Measurements from ENCODE around the gene SPEF2.

SPEF2 gene

GRCh38 chr5:35849860-35850259, 232.2 kb downstream of the SPEF2 start:
- Histone ChIP-seq H3K27ac (ENCODE audit: low read depth, low read length, poor library complexity, severe bottlenecking) (peak overlapping the region; percentile 90), H3F3A (ENCODE audit: insufficient read depth, low read length) (0 out of 2 replicates have a peak, but pooled peaks cover 3% of the 10 kb centered on the region), H3K4me1 (ENCODE audit: insufficient read depth, low read length, severe bottlenecking) (peaks cover 53% of the 10 kb centered on the region), H3K9ac (ENCODE audit: low read length) (no peak overlapping the region; the same call in 1 of the 2 replicates), H3K9me3 (ENCODE audit: low read length) (peaks cover 19% of the 10 kb centered on the region), H3K9me2 (ENCODE audit: low read depth, low read length) (no peaks in the 10 kb centered on the region), H3K36me3 (ENCODE audit: insufficient read depth, low read length) (no peaks in the 10 kb centered on the region), H3K4me2 (ENCODE audit: low read length) (peak overlapping the region; percentile 14; the same call in 1 of the 2 replicates), H3K4me3 (ENCODE audit: low read depth, low read length, poor library complexity, severe bottlenecking) (no peak overlapping the region), H4K20me1 (ENCODE audit: insufficient read depth, low read length) (no peaks in the 10 kb centered on the region), H3K27me3 (ENCODE audit: insufficient read depth, low read length) (no peaks in the 10 kb centered on the region), H2AFZ (ENCODE audit: low read length) (peak overlapping the region; percentile 50; the same call in 1 of the 2 replicates), H3K79me2 (ENCODE audit: insufficient read depth, low read length) (no peaks in the 10 kb centered on the region)
- TF ChIP-seq EZH2 (IDR thresholded peaks at IDR 0.05; ENCODE audit: borderline replicate concordance, low read length) (no peak), CTCF (IDR thresholded peaks at IDR 0.05; ENCODE audit: low read length) (no peak)

- H4K20me1 ChIP-seq (ENCODE audit: insufficient read depth, low read length), result no peaks in the 10 kb centered on the region
- H3K27me3 ChIP-seq (ENCODE audit: insufficient read depth, low read length), result no peaks in the 10 kb centered on the region
- peaks cover 65% of the 10 kb centered on the region for H3K4me1 ChIP-seq (ENCODE audit: insufficient read depth, low read length, severe bottlenecking)
- no peak overlapping the region for H3K9ac ChIP-seq (ENCODE audit: low read length)
- no peak overlapping the region for H3K4me3 ChIP-seq (ENCODE audit: low read depth, low read length, poor library complexity, severe bottlenecking)
- TF ChIP-seq EZH2 (IDR thresholded peaks at IDR 0.05; ENCODE audit: borderline replicate concordance, low read length), result no peak
- no peak for TF ChIP-seq CTCF (IDR thresholded peaks at IDR 0.05; ENCODE audit: low read length)
- peaks cover 7% of the 10 kb centered on the region for H3K79me2 ChIP-seq (ENCODE audit: insufficient read depth, low read length)
- peaks cover 14% of the 10 kb centered on the region for H3K9me3 ChIP-seq (ENCODE audit: low read length)
- H3K9me2 ChIP-seq (ENCODE audit: low read depth, low read length), result no peaks in the 10 kb centered on the region
- H3K4me2 ChIP-seq (ENCODE audit: low read length), result peak overlapping the region; percentile 57
- H3F3A ChIP-seq (ENCODE audit: insufficient read depth, low read length), result 0 out of 2 replicates have a peak, but pooled peaks cover 3% of the 10 kb centered on the region
- H3K36me3 ChIP-seq (ENCODE audit: insufficient read depth, low read length), result no peaks in the 10 kb centered on the region
- peak overlapping the region; percentile 90 for H3K27ac ChIP-seq (ENCODE audit: low read depth, low read length, poor library complexity, severe bottlenecking)
- H2AFZ ChIP-seq (ENCODE audit: low read length), result no peak overlapping the region
Measured at GRCh38 chr5:35850967-35851680, 233.5 kb downstream of the SPEF2 start.

GRCh38 chr5:35852084-35852734, 234.5 kb downstream of the SPEF2 start:
- H3F3A ChIP-seq (ENCODE audit: insufficient read depth, low read length), result 0 out of 2 replicates have a peak, but pooled peaks cover 3% of the 10 kb centered on the region
- H3K79me2 ChIP-seq (ENCODE audit: insufficient read depth, low read length), result peaks cover 18% of the 10 kb centered on the region
- peaks cover under 1% of the 10 kb centered on the region; the same call in 1 of the 2 replicates for H3K36me3 ChIP-seq (ENCODE audit: insufficient read depth, low read length)
- no peaks in the 10 kb centered on the region for H3K9me2 ChIP-seq (ENCODE audit: low read depth, low read length)
- peaks cover 12% of the 10 kb centered on the region for H3K9me3 ChIP-seq (ENCODE audit: low read length)
- peak overlapping the region; percentile 57 for H3K4me2 ChIP-seq (ENCODE audit: low read length)
- TF ChIP-seq EZH2 (IDR thresholded peaks at IDR 0.05; ENCODE audit: borderline replicate concordance, low read length), result no peak
- peak; percentile 21; the same call in 1 of the 2 replicates for TF ChIP-seq CTCF (IDR thresholded peaks at IDR 0.05; ENCODE audit: low read length)
- peak overlapping the region; percentile 40 for H3K9ac ChIP-seq (ENCODE audit: low read length)
- peak overlapping the region; percentile 19 for H3K4me3 ChIP-seq (ENCODE audit: low read depth, low read length, poor library complexity, severe bottlenecking)
- H4K20me1 ChIP-seq (ENCODE audit: insufficient read depth, low read length), result no peaks in the 10 kb centered on the region
- H3K4me1 ChIP-seq (ENCODE audit: insufficient read depth, low read length, severe bottlenecking), result peaks cover 71% of the 10 kb centered on the region
- H3K27me3 ChIP-seq (ENCODE audit: insufficient read depth, low read length), result no peaks in the 10 kb centered on the region
- peak overlapping the region; percentile 90 for H3K27ac ChIP-seq (ENCODE audit: low read depth, low read length, poor library complexity, severe bottlenecking)
- peak overlapping the region; percentile 90 for H2AFZ ChIP-seq (ENCODE audit: low read length)
